SIG-M5 treated with dmso at 0.1 percent for 504 hours (cell line): ENCODE measurements around the gene ATRIP.

Source experiments
- DNase-seq: peaks from one replicate; lab custom pipeline; 2025; ENCODE audit not compliant: unreplicated experiment; lab: John Stamatoyannopoulos, UW

ATRIP gene

DNA sequence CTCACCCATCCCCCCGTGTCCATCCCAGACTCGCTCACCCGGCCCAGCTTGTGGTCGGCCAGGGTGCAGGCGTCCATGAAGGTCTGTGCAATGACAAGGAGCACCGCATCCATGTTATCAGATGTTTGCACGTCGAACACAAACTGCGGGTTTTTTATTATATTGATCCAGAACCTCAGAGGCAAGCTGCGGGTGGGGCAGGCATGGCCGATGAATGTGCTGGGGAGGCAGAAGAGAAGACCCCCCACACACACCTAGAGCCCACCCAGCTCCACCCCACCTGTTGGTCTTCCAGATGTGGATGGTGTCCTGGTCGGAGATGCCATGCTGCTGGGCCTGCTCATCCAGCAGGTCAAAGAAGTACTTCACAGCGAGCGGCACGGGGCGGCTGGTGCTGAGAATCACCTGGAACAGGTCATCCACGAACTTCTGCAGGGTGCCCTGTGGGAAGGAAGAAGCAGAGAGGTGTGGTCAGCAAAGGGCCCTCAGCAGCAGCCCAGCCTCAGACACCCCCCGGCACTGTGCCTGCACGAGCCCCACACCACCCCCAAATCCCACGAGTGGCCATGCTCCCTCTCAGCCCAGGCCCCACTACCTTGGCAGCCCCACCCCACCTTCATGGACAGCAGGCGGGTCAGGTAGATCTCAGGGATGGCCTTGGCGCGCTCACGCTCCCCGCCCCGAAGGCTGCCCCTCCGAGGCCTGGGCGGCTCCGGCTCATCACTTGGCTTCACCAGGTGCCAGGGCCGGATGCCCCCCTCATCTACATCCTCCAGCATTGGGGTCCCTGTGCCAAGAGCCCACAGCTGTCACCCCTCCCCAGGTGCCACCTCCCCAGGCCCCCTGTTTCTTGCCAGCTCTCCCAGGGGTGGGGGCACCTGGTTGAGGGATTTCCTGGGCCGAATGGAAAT, 37.0 kb upstream of the ATRIP start:
- DNase-seq: no peak

DNA sequence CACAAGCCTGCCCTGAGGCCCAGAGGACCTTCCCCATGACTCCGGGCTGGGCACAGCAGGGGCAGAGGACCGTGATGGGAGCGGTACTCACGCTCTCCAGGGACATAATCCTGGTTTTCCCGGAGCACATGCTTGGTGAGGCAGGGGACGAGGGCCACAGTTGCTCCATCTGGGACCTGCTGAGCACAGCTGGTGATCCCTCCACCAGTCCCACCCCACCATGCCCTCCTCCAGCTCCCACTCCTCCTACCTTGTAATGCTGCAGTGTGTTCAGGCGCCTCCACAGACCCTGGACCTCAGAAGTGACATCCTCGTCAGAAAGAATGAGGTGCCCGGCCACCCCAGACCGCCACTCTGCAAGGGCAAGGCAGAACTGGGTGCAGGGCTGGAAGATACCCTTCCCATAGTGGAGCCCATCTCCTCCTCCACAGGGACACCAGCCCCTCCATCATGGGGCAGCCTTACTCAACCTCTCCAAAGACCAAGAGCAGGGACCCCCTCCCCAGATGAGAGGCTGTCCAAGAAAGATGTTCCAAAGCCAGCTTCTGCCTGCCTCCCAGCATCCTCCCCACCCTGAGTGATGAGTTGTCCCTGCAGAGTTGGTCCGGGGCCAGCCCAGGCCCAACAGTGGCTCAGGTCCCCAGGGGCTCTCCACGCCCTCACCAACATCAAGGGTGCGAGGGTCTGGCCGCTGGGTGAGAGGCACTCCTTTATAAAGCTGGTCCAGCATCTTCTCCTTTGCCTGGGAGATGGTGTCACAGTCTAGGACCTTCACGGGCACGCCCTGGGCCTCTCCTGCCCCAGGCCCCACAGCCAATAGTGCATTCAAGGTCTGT, 36.1 kb upstream of the ATRIP start:
- no peak for DNase-seq

DNA sequence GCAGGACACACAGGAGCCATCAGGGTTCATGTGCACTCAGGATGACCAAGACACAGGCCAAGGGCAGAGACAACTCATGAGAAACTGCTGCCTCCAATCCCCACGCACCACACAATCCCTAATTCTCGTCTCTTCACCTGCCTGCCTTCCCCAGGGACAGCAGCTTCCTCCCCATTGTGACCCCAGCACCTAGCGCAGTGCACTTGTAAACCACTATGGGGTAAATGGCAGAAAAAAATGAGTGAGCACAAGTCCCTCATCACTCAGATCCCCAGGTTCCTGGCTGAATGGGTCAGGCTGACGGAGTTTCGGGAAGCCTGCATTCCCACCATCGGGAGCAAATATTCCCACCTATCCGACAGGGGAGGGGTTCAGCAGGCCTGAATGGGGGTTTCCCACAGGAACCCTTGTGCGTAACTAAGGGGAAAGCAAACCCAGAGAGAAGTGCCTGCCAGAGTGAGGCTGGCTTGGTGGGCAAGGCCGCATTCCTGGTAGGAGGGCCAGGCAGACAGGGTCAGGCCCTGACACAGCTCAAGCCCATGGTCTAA, 35.4 kb upstream of the ATRIP start:
- no peak for DNase-seq

DNA sequence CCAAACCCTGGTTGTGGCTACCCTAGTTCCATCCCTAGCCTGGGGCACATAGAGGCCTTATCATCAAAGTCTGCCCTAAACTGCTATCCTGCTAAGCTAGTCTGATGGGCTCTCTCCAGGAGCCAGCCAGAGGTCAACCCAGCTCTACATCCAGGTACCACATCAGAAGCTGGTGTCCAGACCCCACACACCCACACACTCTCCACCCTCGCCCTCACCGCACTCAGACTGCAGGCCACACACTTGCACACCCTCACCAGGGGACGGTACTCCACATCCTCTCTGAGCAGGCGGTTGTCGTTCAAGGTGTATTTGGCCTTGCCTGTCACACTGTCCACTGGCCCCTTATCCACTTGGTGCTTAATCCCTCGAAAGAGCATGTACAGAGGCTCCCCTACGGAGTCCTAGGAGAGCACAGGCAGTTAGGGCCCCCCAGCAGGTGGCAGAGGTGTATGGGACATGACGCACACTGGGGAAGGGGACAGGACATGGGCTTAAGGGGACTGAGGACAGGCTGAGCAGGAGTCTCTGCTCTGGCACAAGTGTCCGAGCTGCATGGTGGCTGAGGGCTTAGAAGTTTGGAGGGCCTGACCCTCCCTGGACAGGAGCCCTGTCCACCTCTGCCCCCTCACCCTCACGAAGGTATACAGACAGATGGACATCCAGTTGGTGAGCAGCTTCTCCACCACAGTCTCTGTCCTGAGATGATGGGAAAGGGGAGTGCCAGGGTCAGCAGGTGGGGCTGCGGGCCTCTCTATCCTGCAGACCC, 34.7 kb upstream of the ATRIP start:
- no peak for DNase-seq

DNA sequence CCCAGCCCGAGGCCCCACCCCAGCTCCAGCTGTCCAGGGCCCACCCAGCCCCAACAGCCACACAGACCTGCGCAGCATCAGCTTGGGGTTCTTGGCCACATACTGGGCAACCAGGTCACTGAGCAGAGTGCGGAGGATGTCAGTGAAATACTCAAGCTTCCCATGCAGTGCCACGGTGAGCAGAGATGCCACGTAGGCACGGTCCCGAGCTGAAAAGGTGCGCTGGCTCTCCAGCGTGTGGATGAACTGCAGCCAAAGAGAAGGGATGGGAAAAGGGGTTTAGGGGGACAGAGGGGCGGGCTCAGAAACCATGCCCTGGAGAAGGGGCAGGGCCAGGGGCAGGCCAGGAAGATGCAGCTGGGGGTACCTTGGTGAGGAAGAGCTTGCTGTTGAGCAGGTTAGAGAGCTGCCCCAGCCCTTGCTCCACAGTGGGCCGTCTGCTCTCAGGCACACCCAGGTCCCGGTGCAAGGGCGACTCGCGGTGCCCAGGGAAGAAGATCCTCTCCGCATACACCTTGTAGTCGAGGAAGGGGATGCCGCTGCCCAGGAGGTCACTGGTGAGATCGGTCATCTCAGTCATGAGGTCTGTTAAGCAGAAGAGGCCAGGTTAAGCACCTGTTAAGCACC, 34.0 kb upstream of the ATRIP start:
- no peak for DNase-seq

DNA sequence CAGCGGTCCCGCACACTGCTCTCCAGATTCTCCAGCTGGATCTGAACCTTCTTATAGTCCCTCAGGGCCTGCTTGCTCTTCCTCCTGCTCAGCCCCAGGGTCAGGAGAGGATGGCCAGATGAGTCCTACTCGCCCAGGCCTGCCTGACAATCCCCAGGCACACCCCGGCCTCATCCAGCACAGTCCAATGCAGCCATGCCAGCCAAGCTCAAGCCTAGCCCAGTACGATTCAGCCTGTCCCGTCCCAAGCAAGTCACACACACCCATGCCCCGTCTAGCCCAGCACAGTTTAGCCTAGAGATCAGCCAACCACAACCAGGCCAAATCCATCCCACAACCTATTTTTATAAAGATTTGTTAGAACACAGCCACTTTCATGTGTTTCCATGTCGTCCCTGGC, 33.5 kb upstream of the ATRIP start:
- DNase-seq: no peak

DNA sequence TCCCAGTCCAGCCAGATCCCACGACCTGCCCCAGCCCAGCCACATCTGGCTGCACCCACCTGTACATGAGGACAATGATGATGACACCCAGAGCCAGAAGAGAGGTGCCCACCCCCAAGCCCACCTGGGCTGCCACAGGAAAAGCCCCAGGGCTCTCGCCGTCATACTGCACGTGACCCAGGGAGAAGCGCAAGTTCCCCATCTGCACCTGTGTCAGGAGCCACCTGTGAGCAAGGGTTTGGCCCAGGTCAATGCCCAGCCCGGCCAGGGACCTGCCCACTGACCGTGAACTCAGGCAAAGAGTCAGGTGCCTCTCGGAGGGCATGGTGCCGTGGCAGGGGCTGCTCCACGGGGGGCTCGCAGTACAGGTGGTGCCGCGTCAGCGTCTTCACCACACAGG, 32.9 kb upstream of the ATRIP start:
- DNase-seq: no peak

DNA sequence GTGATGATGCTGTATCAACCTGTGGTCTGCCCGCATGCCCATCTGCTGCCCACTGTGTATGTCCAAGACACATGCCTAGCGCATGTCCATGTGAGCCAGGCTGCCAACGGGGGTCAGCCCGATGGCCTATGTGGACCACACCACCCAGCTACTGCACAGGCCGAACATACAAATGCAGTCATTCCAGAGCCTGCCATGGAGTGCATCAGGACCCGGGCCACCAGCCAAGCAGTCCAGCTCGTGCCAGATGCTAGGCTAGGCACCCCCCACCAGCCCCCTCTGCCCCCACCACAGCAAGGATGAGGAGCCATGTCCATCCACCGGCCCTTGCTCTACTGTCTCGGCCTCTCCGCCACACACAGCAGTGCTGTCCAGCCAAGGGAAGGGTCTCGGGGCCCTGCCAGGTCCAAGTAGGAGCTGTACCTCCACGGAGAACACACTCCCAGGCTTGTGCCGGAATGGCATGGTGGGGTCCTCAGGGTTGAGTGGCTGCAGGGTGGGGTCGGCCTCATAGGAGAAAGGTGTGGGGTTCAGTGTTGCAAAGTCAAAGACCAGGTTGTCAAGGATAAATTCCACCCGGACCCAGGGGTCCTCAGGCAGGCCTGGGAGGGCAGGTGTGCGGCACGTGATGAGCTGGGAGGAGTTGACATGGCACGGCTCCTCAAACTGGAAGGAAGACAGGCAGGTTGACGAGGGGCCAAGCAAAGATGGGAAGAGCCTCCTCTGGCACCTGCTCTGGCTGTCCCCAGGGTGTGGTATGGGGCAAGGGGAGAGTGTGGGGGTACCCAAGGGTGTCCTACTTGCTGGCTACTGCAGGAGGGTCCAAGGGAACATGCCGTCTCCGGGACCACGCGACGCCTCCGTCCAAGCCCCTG, 31.9 kb upstream of the ATRIP start:
- DNase-seq: no peak

DNA sequence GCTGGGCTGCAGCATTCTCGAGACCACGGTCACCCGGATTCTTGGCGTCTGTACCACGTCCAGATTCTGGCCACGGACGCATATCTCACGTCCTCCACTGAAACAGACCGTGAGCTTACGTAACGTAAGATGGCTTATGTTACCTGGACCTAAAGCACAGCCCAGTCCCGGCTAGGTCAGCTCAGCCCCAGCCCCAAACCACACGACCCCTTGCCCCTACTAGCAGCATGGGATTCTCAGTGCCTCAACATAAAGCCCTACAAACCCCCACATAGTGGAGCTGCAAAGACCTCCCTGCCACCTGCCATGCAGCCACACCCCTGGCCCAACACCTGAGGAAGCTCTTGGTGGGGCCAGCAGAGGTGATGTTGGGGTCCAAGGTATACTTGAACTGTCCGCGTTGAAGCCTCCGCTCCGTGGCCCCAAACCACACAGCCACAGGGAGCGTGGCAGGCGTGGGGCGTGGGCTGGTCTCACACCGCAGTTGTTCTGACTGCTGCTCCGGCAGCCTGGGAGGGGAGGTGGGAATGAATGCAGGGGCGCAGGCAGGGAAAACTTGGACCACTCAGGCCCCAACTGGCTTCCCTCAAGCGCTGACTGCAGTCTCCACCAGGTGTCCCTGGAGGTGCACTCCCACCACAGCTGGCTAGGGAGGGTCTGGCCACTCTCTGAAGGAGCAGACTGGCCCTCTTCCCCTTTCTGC, 31.1 kb upstream of the ATRIP start:
- DNase-seq: no peak

DNA sequence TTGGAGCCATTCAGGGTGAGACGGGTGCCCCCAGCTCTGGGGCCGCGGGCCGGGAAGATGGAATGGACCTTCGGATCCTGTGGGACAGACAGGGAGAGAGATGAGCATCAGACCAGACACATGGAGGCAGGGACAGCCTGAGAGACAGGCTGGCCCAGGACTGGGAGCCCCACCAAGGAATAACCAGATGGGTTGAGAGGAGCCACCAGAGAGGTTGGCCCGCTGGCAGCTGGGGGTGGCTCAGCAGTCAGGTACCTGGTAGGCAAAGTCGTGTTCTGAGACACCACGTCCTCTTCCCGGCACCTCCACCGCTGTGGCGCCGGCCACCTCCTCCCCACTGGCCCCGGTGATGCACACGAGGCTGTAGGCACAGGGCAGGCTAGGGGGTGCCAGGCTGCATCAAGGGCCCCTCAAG, 30.4 kb upstream of the ATRIP start:
- no peak for DNase-seq

DNA sequence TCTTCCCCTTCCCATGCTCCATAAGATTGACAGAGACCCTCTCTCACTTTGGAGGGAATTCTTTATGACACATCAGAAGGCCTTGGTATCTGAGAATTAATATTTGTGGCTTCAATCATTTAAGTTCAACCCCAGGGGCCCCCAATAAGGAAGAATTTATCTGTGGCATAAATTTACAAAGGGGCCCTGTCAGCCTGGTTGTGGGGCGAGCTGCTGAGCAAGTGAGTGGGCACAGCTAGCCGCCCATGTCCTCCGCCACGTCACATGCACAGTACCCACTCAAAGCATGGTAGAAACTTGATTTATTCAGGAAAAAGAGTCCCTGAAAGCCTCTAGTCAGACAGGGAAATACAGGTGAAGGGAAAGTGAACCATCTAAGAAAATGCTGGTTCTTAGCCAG, 30.0 kb upstream of the ATRIP start:
- no peak for DNase-seq

DNA sequence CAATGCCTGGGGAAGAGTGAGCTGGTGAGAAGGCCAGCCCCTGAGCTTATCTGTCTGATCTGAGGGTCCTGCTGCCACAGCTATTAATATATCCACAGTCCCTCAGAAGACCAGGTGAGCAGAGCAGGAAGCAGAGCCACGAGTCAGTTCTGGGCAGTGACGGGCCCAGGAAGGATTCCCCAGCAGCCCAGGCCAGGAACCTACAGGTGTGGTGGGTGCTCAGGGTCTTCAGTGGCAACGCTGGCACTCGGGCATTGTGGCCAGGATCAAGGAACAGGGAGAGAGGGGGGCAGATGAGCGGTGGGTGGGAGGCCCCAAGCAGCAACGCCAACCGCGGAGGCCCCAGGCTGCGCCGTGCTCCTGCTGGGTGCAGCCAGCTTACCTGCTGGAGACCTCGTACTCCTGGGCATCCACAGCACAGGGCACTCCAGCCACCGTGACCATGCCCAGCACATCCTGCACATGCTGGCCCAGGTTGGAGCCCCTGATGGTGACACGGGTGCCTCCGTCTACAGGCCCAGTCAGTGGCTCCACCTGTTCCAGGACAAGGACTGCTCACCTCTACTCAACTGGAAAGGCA, 28.9 kb upstream of the ATRIP start:
- DNase-seq: no peak

DNA sequence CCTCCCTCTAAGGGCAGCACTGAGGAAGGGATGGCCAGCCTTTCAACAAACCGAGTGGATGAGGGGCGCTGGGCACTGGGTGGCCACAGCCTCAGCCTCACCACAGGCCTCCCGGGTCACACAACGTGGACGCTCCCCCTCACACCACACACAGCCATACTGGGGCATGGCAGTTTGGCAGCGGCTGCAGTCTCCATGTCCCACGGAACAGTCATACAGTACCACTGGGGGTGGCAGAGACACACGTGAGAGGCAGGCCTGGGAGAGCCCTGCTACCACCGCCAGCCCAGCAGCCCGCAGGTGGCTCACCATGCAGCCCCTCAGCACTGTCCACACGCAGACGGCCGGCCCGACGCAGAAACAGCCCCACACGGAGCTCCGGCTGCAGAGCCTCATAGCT, 28.4 kb upstream of the ATRIP start:
- DNase-seq: no peak

DNA sequence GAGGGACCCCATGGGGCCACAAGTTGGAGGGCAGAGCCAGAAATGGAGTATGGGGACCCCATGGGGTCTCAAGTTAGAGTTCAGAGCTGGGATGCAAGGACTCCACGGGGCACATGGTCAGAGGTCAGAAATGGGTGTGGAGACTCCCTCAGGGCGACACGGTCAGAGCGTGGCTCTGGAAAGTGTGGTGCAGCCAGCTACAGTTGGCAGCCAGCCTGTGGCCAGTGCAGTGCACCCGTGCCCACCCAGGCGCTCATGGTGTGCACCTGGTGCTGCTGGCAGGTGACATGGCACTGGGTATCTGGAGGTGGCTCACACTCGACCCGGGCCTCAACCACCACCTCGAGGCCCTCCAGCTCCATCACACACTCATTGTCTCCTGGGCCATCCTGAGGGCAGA, 27.9 kb upstream of the ATRIP start:
- no peak for DNase-seq

DNA sequence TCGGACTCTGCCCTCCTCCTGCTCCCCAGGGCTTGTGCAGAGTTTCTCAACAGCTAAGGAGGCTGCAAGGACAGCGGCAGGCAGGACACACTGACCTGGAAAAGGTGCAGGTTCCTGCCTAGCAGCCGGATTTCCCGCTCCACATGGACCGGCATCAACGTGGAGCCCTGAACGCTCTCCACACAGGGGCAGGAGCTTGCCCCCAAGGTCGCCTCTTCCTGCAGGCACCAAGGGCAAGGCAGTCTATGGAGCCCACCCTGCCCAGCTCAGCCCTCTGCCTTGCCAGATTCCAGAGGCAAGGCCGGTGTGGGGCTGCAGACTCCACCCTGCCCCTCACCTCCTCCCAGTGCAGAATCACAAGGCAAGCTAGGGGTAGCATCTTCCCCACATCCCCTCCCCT, 27.4 kb upstream of the ATRIP start:
- no peak for DNase-seq

DNA sequence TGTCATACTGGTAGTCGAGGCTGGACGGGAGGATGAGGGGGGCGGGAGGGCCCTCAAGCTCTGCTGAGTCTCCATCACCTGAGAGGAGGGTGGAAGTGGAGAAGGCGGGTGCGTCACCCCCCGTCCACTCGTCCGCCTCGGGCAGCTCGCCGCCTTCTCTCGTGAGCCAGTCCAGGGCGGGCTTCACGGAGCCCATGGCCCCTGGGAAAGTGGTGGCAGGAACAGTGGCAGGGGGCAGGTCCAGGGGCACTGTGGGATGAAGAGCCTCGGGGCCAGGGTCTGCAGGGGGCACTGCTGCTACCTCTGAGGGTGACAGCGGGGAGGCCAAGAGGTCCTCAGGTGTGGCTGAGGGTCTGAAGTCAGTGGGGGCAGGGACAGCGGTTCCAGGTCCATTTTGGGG, 26.9 kb upstream of the ATRIP start:
- no peak for DNase-seq

DNA sequence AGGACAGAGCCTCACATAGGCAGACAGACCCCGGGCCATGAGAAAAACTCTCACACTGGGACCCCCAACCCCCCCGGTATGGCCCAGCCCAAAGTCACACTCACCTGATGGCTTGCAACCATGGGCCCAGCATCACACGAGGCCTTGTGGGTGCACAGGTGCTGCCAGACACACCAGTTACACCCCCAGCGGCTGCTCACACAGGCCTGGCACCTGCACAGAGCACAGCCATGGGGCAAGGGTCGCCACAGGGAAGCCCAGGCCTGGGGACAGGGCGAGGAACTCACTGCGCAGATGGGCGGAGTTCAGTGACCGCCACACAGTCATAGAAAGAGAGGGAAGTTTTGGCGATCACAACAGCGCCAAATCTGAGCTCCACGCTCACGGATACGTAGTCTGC, 26.0 kb upstream of the ATRIP start:
- no peak for DNase-seq

DNA sequence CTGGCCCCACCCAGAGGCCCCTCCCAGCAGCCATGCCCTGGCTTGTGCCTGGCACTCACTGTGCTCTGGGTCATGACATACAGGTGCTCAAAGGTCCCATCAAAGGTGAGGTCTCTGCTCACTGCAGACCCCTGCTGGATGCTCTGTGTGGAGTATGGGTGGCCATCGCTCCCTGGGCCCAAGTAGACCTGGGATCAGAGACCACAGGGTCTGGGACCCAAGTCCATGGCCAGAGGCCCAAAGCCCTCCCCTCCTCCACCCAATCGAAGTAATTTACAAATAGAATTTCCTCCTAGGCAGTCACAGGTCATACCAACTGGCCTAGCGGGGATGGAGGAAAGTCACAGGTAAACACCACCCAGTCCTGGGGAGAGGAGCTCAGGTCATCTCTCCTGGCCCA, 24.3 kb upstream of the ATRIP start:
- DNase-seq: no peak

DNA sequence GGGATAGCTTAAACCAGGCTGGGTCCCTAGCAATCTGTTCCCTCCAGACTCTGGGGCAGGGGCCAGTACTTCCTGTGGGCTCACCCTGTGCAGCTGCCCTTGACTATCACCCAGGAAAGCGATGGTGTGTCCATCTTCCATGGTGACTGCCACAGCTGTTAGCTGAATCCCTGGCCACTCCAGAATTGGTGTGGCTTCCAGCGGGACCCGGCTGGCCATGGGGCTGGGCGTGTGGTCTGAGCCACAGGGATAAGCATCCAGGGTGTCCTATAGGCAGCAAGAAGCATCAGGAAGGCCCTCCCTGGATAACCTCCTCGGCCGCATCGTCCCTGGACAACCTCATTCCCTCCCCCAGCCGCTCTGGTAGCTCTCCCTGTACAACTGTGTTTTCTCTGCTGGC, 23.9 kb upstream of the ATRIP start:
- no peak for DNase-seq
